GM21381 (cell line): ENCODE data around the gene SLC16A5.

Experiments
- ATAC-seq: cut with Tn5 transposase; IDR thresholded peaks from one replicate; pipeline ENCODE4 v1.9.1; 2021; ENCODE audit warnings: mild to moderate bottlenecking, moderate library complexity; ENCODE audit not compliant: unreplicated experiment

The SLC16A5 gene

DNA sequence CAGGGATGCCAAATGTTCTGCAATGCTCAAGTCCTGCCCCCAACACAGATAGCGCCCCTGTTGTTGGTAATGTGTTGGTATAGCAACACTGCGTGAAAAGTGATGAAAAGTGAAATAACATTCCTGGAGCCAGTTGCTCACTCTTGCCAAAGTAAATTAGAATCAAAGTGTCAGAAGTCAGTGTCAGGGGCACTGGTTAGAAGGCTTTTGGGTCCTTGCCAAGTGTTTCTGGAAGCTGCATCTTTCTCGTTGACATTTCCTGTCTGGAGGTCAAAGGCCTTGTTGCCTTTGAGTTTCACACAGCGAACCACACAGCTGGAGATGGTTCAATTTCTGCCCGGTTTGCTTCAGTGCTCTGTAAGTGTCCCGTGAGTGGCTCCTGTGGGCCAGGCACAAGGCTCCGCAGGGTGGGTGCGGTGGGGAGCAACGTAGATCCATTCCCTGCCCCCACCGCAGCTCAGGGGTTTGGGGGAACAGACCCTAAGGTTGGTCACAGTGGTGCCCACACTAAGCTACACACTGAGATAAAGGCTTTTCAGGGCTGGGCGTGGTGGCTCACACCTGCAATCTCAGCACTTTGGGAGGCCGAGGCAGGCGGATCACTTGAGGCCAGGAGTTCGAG is 3.6 kb upstream of the SLC16A5 start:
- no peak for ATAC-seq

DNA sequence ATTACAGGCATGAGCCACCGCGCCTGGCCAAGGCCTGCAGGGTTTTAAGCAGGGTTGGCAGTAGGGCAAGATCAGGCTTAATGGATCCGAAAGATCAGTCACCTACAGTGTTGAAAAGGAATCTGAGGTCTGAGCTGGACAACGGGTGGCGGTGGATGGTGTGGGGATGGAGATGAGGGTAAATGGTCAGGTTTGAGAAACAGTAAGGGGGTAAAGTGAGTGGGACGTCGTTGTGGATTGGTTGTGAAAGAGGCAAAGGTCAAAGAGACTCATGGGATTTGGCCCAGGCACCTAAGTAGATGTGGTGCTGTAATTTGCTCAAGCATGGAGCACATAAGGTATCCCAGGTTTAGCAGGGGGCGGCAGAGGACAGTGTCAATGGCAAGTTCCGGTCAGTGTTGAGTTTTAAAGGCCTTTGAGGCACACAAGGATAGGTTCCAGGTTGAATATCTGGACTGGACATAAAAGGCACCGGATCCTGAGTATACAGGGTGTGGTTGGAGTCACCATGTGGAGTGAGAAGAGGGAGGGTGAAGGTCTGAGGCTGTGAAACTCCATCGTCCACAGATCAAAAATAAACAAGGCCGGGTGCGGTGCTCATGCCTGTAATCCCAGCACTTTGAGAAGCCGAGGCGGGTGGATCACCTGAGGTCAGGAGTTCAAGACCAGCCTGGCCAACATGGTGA is 1.1 kb upstream of the SLC16A5 start:
- no peak for ATAC-seq

DNA sequence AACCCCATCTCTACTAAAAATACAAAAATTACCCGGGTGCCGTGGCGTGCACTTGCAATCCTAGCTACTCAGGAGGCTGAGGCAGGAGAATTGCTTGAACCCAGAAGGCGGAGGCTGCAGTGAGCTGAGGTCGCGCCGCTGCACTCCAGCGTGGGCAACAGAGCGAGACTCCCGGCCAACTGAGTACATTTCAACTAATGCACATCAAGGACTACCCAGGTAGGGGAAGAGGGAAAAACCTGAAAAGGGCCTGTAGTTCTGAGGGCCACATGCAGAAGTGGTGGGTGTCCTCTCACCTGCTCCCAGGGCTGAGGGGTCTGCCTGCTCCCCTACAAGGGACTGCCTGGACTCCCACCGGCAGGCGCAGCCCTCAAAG is 584 bp upstream of the SLC16A5 start:
- ATAC-seq = no peak

DNA sequence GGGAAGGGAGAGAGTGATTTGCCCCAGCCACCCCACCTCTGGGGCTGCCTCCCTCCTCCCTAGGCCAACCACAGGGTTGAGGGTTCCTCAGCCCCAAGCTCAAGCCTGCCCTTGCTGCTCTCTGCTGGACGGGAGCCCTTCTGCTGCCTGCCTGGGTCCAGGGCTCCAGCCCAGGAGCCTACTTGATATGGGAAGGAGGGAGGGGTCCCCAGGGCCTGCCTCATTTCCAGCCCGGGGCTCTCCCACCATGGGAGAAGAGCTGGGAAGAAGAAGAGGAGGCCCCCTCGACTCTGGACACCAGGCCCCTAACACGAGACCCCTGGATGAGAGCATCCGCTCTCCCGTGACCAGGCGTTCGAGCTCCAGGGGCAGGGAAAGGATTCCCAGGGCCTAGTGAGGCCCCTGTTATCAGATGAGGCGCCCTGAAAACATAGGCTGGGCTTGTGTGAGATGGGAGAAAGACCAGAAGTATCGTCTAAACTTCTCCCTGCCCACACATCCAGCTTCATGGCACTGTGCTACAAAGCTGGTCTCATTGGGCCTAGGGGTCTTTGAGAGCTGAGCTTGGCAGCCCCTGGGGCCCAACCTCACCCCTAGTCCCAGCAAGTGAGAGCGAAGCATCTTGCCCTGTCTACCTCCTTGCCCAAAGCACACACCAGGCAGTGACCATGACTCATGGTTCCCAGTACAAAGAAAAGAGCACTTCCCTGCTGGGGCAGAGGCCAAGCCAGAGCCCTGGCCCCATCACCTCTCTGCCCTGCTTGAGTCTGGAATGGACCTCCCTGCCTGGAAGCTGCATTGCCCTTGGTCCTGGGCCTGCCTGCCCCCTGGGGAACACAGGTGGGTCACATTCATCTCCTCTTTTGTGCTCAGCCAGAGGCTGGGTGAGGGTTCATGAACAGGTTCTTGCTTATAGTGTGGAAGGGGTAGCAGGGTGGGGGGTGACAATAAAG is 987 bp downstream of the SLC16A5 start:
- no peak for ATAC-seq

DNA sequence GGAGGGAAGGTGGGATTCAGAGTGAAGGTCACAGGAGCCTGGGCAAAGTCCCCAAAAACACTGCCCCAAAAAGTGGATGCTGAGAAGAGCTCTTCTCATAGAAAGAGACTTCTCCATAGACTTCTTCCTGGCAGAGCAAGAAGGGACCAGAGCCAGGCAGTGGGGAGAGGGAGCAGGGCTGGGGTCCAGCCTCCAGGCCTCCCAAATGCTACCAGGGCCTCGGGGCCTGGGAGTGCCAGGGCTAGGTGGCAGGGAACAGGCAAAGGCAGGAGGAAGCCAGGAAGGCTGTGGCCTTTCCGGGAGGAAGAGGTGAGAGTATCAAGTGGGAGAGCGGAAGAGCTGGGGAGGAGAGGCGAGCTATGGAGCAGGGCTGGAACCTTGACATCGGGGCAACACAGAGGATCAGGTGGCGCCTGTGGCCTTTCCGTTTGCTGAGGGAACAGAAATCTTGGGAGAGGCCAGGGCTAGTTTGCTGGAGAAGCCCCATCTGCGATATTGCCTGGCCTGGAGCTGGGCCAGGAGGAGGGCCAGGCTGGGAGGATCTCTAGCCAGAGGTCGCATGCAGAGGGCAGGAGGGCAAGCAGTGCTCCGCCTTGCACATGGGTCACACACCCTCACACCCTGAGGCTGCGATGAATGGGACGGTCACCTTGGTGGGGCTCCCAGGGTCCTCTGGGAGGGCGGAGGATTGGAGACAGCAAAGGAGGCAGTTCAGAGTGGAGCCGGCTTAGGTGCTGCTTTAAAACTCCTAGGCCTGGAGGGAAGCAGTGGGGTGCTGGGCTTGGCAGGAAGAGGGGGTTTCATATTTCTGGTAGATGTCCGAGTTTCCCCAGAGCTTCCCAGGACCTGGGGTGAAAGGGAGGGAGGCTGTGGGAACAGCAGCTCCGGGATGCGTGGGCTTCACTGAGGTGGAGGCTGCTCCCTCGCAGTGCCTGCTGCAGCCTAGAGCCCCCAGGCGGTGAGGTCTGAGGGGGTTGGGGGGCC is 3.4 kb downstream of the SLC16A5 start:
- no peak for ATAC-seq

DNA sequence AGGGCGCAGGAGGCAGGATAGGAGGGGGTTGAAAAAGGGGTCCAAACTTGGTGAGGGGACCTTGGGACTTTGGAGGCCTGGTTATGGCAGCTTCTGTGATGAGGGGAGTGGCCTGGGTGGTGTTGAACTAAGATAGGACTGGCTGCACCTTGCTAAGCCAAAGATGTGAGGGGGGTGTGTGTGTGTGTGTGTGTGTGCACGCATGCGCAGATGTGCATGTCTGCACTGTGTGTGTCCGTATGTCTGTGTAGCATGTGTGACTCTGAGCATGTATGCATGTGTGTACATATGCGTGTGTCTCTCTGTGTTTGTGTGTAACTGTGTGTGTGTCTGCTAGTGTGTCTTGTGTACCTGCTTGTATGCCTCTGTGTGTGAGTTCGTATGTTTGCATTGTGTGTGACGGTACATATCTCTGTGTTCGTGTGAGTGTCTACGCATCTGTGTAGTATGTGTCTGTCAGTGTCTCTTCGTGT is 4.1 kb downstream of the SLC16A5 start:
- ATAC-seq = no peak

DNA sequence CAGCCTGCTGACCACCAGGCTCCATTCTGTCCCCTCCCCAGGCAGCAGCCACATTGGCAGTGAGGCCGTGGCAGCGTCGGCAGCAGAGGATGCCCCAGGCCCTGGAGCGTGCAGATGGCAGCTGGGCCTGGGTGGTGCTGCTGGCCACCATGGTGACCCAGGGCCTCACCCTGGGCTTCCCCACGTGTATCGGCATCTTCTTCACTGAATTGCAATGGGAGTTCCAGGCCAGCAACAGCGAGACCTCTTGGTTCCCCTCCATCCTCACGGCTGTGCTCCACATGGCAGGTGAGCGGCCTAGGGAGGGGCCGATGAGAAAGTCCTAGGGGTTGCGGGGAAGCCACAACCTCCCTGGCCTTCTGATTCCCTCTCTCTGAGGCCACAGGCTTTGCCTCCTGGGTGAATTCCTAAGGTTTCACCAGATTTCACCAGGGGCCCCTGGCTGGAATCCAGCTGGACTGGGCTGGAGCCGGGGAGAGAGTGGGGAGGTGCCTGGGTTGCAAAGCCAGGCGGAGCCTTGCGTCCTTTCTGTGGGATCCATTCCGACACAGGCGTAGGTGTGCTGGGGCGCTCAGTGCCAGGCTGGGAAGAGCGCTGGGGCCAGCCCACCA is 5.9 kb downstream of the SLC16A5 start:
- no peak for ATAC-seq

- ATAC-seq = no peak
Measured at GRCh38 chr17:75094871-75095399, 7.2 kb downstream of the SLC16A5 start.

GRCh38 chr17:75096082-75096625 is 8.4 kb downstream of the SLC16A5 start:
- ATAC-seq = no peak

GRCh38 chr17:75097865-75098264 is 10.1 kb downstream of the SLC16A5 start:
- ATAC-seq = no peak

GRCh38 chr17:75098861-75099260 is 11.1 kb downstream of the SLC16A5 start:
- ATAC-seq = no peak

DNA sequence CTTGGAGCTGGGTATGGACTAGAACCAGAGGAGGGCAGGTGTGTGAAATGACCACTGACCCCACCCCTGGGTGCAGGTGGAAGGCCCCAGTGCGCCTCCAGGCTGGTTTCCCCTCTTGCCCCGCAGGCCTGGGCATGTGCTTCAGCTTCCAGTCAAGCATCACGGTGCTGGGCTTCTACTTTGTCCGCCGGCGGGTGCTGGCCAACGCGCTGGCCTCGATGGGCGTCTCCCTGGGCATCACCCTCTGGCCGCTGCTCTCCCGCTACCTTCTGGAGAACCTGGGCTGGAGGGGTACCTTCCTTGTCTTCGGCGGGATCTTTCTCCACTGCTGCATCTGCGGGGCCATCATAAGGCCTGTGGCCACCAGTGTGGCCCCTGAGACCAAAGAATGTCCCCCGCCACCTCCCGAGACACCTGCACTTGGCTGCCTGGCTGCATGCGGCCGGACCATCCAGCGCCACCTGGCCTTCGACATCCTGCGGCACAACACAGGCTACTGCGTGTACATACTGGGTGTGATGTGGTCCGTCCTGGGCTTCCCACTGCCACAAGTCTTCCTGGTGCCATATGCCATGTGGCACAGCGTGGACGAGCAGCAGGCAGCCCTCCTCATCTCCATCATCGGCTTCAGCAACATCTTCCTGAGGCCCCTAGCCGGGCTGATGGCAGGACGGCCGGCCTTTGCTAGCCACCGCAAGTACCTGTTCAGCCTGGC is 12.3 kb downstream of the SLC16A5 start:
- no peak for ATAC-seq

- ATAC-seq = no peak
Measured at GRCh38 chr17:75102385-75102821, 14.6 kb downstream of the SLC16A5 start.

GRCh38 chr17:75103601-75104554 is 16.1 kb downstream of the SLC16A5 start:
- ATAC-seq = no peak

DNA sequence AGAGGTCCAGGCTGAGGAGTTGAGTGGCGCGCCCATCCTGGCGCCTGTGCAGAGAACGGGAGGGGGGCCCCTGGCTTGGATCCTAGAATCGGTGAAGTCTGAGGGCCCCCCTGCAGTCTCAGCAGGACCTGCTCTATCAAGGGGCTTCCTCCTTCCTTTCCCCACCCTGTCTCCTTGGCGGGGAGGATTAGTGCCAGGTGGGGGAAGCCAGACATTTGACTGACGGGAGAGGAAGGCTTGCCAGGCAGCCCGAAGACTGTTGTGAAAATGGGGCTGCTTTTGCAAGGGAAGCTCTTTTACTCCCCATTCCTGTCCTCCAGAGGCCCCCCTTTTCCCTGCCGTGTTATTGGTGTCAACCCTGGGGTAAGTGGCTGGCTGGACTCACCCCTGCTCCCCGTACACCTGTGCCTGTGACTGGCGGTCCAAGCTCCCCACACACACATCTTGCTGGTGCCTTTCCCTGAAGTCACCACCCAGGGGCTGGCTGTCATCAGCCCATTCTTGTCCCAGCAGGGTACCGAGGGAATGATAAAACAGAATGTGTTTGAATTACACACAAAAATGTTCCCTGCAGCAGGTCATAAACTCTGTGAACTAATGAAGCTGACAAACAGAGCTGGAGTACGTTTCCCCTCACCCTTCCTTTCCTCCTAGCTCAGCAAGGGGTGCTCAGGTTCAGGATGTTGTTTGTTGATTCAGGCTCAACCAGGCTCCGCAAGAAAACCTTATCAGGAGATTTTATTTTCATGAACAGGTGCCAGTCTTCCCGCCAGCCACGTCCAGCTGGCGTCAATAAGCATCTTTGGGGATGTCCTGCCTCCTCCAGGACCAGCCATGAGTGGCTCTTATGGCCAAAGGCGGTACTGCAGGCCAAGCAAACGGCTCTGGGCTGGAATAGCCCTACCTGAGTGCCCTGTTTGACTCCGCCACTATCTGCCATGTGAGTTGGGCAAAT is 17.6 kb downstream of the SLC16A5 start:
- no peak for ATAC-seq

GRCh38 chr17:75108193-75108592 is 20.4 kb downstream of the SLC16A5 start:
- ATAC-seq = no peak

DNA sequence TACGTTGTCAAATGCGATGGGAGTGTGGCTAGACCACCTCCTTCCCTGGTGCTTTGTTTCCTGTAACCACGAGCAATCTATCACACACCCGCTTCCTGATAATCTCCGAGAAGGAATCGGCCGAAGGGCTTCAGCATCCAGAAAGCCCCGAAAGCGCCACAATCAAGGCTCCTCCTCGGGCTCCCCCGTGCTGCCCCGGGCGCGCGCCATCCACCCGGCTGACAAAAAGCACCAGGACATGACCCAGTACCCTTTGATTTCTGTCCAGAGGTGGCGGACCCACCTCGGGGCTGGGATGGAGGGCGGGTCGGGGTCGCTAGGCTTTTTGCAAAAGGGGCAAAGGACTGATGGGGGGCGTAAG is 21.3 kb downstream of the SLC16A5 start:
- ATAC-seq = no peak
